Measurements from ENCODE around the gene CALML5.

The CALML5 gene

GRCh38 chr10:5494611-5495010 is 4.8 kb downstream of the CALML5 start:
- TF ChIP-seq CTCF (conservative IDR thresholded peaks at IDR 0.05; ENCODE audit: control insufficient read depth, insufficient read depth, low read depth, low read length), result no peak
- H3K4me3 ChIP-seq (ENCODE audit: control insufficient read depth, low read depth, low read length), result no peak overlapping the region
- DNase-seq (ENCODE audit: low read depth), result no peak

GRCh38 chr10:5493691-5494090 is 5.7 kb downstream of the CALML5 start:
- no peak for TF ChIP-seq CTCF (conservative IDR thresholded peaks at IDR 0.05; ENCODE audit: control insufficient read depth, insufficient read depth, low read depth, low read length)
- no peak for DNase-seq (ENCODE audit: low read depth)
- no peak overlapping the region for H3K4me3 ChIP-seq (ENCODE audit: control insufficient read depth, low read depth, low read length)

GRCh38 chr10:5492929-5493576 is 6.3 kb downstream of the CALML5 start:
- DNase-seq (ENCODE audit: low read depth), result no peak
- H3K4me3 ChIP-seq (ENCODE audit: control insufficient read depth, low read depth, low read length), result no peak overlapping the region
- no peak for TF ChIP-seq CTCF (conservative IDR thresholded peaks at IDR 0.05; ENCODE audit: control insufficient read depth, insufficient read depth, low read depth, low read length)

- no peak for DNase-seq (ENCODE audit: low read depth)
- no peak for TF ChIP-seq CTCF (conservative IDR thresholded peaks at IDR 0.05; ENCODE audit: control insufficient read depth, insufficient read depth, low read depth, low read length)
- H3K4me3 ChIP-seq (ENCODE audit: control insufficient read depth, low read depth, low read length), result no peak overlapping the region
These were observed 7.0 kb downstream of the CALML5 start for GRCh38 chr10:5492322-5492855.

GRCh38 chr10:5491477-5491876 is 7.9 kb downstream of the CALML5 start:
- DNase-seq (ENCODE audit: low read depth), result no peak
- TF ChIP-seq CTCF (conservative IDR thresholded peaks at IDR 0.05; ENCODE audit: control insufficient read depth, insufficient read depth, low read depth, low read length), result no peak

GRCh38 chr10:5490698-5491464 is 8.5 kb downstream of the CALML5 start:
- no peak for DNase-seq (ENCODE audit: low read depth)
- no peak for TF ChIP-seq CTCF (conservative IDR thresholded peaks at IDR 0.05; ENCODE audit: control insufficient read depth, insufficient read depth, low read depth, low read length)

More at GRCh38 chr10:5491477-5491876, 7.9 kb downstream of the CALML5 start:
- H3K4me3 ChIP-seq (ENCODE audit: control insufficient read depth, low read depth, low read length), result no peak overlapping the region

More at GRCh38 chr10:5490698-5491464, 8.5 kb downstream of the CALML5 start:
- H3K4me3 ChIP-seq (ENCODE audit: control insufficient read depth, low read depth, low read length), result no peak overlapping the region

Measured in fibroblast of mammary gland (primary cell).